ENCODE measurements around the gene ZNF346. TPM values are rescaled to one million over a fixed set of nuclear protein-coding genes. Genes with fewer than 3 reads are reported as not detected.
A peak's percentile ranks its signal among the peaks of the same experiment; 100 is the strongest.

Gene ZNF346
- polyA plus RNA-seq, 1 donor = 16.9 TPM

- Histone ChIP-seq H3K36me3 (ENCODE audit: control insufficient read depth, insufficient read depth, low read length) (peaks cover 44% of the 10 kb centered on the region), H3K9me3 (ENCODE audit: control insufficient read depth, low read depth, low read length) (peaks cover 5% of the 10 kb centered on the region), H3K27ac (ENCODE audit: low read length) (peak overlapping the region; percentile 64), H3K4me3 (ENCODE audit: low read length) (no peak overlapping the region), H3K4me1 (ENCODE audit: control insufficient read depth, insufficient read depth, low read length) (peaks cover 59% of the 10 kb centered on the region), H3K27me3 (ENCODE audit: control insufficient read depth, insufficient read depth, low read length) (no peaks in the 10 kb centered on the region)
- no CpG with 5 or more reads among the region's 18 CpGs for WGBS (ENCODE audit: insufficient coverage, low lambda C conversion rate)
- DNase-seq = peak in 1 of 2 donors; percentile 70
Measured at GRCh38 chr5:177098470-177099141, 76.1 kb downstream of the ZNF346 start.

DNA sequence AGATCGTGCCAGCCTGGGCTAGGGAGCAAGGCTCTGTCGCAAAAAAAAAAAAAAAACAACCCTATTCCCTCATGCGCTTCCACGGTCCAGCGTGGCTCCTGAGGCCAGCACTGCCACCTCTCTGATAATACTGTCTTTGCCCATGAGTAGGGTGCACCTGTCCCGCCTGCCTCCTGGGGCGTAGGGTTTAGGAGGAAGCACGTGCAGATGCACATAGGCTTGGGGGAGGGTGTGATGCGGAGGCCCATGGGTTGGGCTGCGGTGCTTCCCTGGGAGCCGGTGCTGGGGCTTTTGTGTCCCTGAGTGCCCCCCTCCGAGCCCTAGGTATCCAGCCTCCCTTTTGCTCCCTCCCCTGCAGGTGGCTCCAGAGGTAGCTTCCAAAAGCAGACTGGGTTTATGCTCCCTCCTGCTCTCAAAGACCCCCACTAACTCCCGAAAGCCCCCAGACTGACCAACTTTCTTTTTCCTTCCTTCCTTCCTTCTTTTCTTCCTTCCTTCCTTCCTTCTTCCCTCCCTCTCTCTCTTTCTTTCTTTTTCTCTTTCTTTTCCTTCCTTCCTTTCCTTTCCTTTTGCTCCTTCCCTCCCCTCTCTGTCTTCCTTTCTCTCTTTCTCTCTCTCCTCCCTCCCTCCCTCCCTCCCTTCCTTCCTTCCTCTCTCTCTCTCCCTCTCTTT lies 77.1 kb downstream of the ZNF346 start:
- Histone ChIP-seq H3K27me3 (ENCODE audit: control insufficient read depth, insufficient read depth, low read length) (no peaks in the 10 kb centered on the region), H3K4me1 (ENCODE audit: control insufficient read depth, insufficient read depth, low read length) (peaks cover 51% of the 10 kb centered on the region), H3K9me3 (ENCODE audit: control insufficient read depth, low read depth, low read length) (peaks cover 5% of the 10 kb centered on the region), H3K4me3 (ENCODE audit: low read length) (no peak overlapping the region), H3K27ac (ENCODE audit: low read length) (peak overlapping the region; percentile 64), H3K36me3 (ENCODE audit: control insufficient read depth, insufficient read depth, low read length) (peaks cover 34% of the 10 kb centered on the region)
- DNase-seq = peak in 1 of 2 donors; percentile 60
- 85% methylated on average over 1 of the region's 13 CpGs for WGBS (ENCODE audit: insufficient coverage, low lambda C conversion rate)

- WGBS (ENCODE audit: insufficient coverage, low lambda C conversion rate) = no CpG with 5 or more reads among the region's 6 CpGs
- no peak overlapping the region for H3K27ac ChIP-seq (ENCODE audit: low read length)
- peaks cover 46% of the 10 kb centered on the region for H3K4me1 ChIP-seq (ENCODE audit: control insufficient read depth, insufficient read depth, low read length)
Measured at GRCh38 chr5:177100714-177101121, 78.2 kb downstream of the ZNF346 start.

GRCh38 chr5:177103523-177104253 lies 81.2 kb downstream of the ZNF346 start:
- H3K36me3 ChIP-seq (ENCODE audit: control insufficient read depth, insufficient read depth, low read length) = no peaks in the 10 kb centered on the region
- no peaks in the 10 kb centered on the region for H3K9me3 ChIP-seq (ENCODE audit: control insufficient read depth, low read depth, low read length)
- 80% methylated on average over 1 of the region's 9 CpGs for WGBS (ENCODE audit: insufficient coverage, low lambda C conversion rate)
- H3K27ac ChIP-seq (ENCODE audit: low read length) = no peak overlapping the region
- no peak for DNase-seq
- no peaks in the 10 kb centered on the region for H3K27me3 ChIP-seq (ENCODE audit: control insufficient read depth, insufficient read depth, low read length)
- peaks cover 19% of the 10 kb centered on the region for H3K4me1 ChIP-seq (ENCODE audit: control insufficient read depth, insufficient read depth, low read length)
- H3K4me3 ChIP-seq (ENCODE audit: low read length) = no peak overlapping the region

More at GRCh38 chr5:177100714-177101121, 78.2 kb downstream of the ZNF346 start:
- Histone ChIP-seq H3K36me3 (ENCODE audit: control insufficient read depth, insufficient read depth, low read length) (peaks cover 23% of the 10 kb centered on the region), H3K4me3 (ENCODE audit: low read length) (no peak overlapping the region), H3K9me3 (ENCODE audit: control insufficient read depth, low read depth, low read length) (no peaks in the 10 kb centered on the region), H3K27me3 (ENCODE audit: control insufficient read depth, insufficient read depth, low read length) (no peaks in the 10 kb centered on the region)
- DNase-seq = no peak

- no peak overlapping the region for H3K27ac ChIP-seq (ENCODE audit: low read length)
- no peaks in the 10 kb centered on the region for H3K27me3 ChIP-seq (ENCODE audit: control insufficient read depth, insufficient read depth, low read length)
- WGBS (ENCODE audit: insufficient coverage, low lambda C conversion rate) = no CpG with 5 or more reads among the region's 24 CpGs
- no peak for DNase-seq
- H3K9me3 ChIP-seq (ENCODE audit: control insufficient read depth, low read depth, low read length) = no peaks in the 10 kb centered on the region
- H3K36me3 ChIP-seq (ENCODE audit: control insufficient read depth, insufficient read depth, low read length) = no peaks in the 10 kb centered on the region
- peaks cover 26% of the 10 kb centered on the region for H3K4me1 ChIP-seq (ENCODE audit: control insufficient read depth, insufficient read depth, low read length)
- H3K4me3 ChIP-seq (ENCODE audit: low read length) = no peak overlapping the region
Measured at GRCh38 chr5:177105691-177106476, 83.4 kb downstream of the ZNF346 start.

DNA sequence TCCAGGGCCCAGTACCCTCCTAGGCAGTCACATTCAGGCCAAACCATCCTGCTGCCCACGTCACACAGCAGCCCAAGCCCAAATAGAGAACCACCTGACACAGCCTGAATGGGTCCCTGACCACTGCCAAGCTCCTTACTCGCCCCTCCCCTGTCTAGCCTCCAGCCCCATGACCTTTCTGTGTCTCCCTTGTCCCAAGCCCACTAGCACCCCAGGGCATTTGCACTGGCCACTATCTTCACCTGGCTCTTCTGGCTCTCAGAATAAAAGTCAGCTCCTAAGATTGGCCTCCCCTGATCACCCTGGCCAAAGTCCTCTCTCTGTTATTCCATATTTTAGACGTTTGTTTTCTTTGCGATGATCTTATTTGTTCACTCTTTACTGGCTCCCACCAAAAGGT lies 84.7 kb downstream of the ZNF346 start:
- DNase-seq = no peak
- Histone ChIP-seq H3K9me3 (ENCODE audit: control insufficient read depth, low read depth, low read length) (no peaks in the 10 kb centered on the region), H3K4me1 (ENCODE audit: control insufficient read depth, insufficient read depth, low read length) (peaks cover 26% of the 10 kb centered on the region), H3K27ac (ENCODE audit: low read length) (no peak overlapping the region), H3K4me3 (ENCODE audit: low read length) (no peak overlapping the region), H3K27me3 (ENCODE audit: control insufficient read depth, insufficient read depth, low read length) (no peaks in the 10 kb centered on the region), H3K36me3 (ENCODE audit: control insufficient read depth, insufficient read depth, low read length) (no peaks in the 10 kb centered on the region)
- WGBS (ENCODE audit: insufficient coverage, low lambda C conversion rate) = no CpG with 5 or more reads among the region's 4 CpGs

- peaks cover 26% of the 10 kb centered on the region for H3K4me1 ChIP-seq (ENCODE audit: control insufficient read depth, insufficient read depth, low read length)
- H3K36me3 ChIP-seq (ENCODE audit: control insufficient read depth, insufficient read depth, low read length) = no peaks in the 10 kb centered on the region
- H3K9me3 ChIP-seq (ENCODE audit: control insufficient read depth, low read depth, low read length) = no peaks in the 10 kb centered on the region
- WGBS (ENCODE audit: insufficient coverage, low lambda C conversion rate) = no CpG with 5 or more reads among the region's 9 CpGs
- peak overlapping the region; percentile 74 for H3K27ac ChIP-seq (ENCODE audit: low read length)
- H3K27me3 ChIP-seq (ENCODE audit: control insufficient read depth, insufficient read depth, low read length) = no peaks in the 10 kb centered on the region
- DNase-seq = peak; percentile 66 to 84
- no peak overlapping the region for H3K4me3 ChIP-seq (ENCODE audit: low read length)
Measured at GRCh38 chr5:177109810-177110209, 87.3 kb downstream of the ZNF346 start.

GRCh38 chr5:177111720-177112394 lies 89.4 kb downstream of the ZNF346 start:
- peaks cover 25% of the 10 kb centered on the region for H3K4me1 ChIP-seq (ENCODE audit: control insufficient read depth, insufficient read depth, low read length)
- H3K4me3 ChIP-seq (ENCODE audit: low read length) = no peak overlapping the region
- peak in 1 of 2 donors; percentile 49 for DNase-seq
- WGBS (ENCODE audit: insufficient coverage, low lambda C conversion rate) = 20% methylated on average over 1 of the region's 12 CpGs
- no peaks in the 10 kb centered on the region for H3K27me3 ChIP-seq (ENCODE audit: control insufficient read depth, insufficient read depth, low read length)
- no peaks in the 10 kb centered on the region for H3K36me3 ChIP-seq (ENCODE audit: control insufficient read depth, insufficient read depth, low read length)
- peaks cover 3% of the 10 kb centered on the region for H3K9me3 ChIP-seq (ENCODE audit: control insufficient read depth, low read depth, low read length)
- H3K27ac ChIP-seq (ENCODE audit: low read length) = no peak overlapping the region

DNA sequence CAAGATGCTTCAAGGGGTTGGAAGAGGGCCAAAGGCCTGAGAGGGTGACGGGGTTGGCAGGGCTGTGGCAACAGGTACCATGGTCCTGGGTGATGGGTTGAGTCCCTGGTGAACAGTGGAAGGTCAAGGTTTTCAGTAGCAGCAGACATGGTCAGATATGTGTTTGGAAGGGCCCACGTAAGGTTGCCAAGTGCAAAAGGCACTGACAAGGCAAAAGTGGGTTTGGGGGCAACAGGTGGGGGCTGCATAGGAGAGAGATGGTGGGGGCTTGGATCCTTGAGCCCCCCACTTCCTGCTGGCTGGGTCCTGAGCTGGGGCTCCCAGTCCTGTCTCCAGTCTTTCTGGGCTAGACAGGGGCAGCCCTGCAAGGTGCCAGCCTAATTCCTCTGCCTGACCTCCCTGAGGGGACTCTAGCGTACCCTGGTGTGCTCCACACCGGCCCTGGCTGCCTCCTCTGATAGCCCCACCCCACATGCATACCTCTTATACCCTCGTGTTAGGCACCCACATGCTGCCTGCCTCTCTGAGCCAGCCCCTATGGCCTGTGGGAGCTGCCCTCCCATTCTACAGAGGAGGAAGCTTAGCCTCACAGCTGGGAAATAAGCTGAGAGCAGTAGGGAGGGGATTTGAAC lies 90.2 kb downstream of the ZNF346 start:
- H3K36me3 ChIP-seq (ENCODE audit: control insufficient read depth, insufficient read depth, low read length) = no peaks in the 10 kb centered on the region
- DNase-seq = peak in 1 of 2 donors; percentile 7
- no peak overlapping the region for H3K4me3 ChIP-seq (ENCODE audit: low read length)
- peaks cover 9% of the 10 kb centered on the region for H3K9me3 ChIP-seq (ENCODE audit: control insufficient read depth, low read depth, low read length)
- H3K27ac ChIP-seq (ENCODE audit: low read length) = no peak overlapping the region
- peaks cover 28% of the 10 kb centered on the region for H3K4me1 ChIP-seq (ENCODE audit: control insufficient read depth, insufficient read depth, low read length)
- 80% methylated on average over 1 of the region's 5 CpGs for WGBS (ENCODE audit: insufficient coverage, low lambda C conversion rate)
- no peaks in the 10 kb centered on the region for H3K27me3 ChIP-seq (ENCODE audit: control insufficient read depth, insufficient read depth, low read length)
